Thyroid gland (tissue), 4 donors: ENCODE results near the gene MEI1. TPM values are rescaled to one million over a fixed set of nuclear protein-coding genes. Genes with fewer than 3 reads are reported as not detected.

Experiments used
- DNase-seq, 2 donors: peaks; one replicate each; pipeline ENCODE4 v3.0.0-alpha.2; 2019
- H3K27ac ChIP-seq, 3 donors: fragments of 200-600 bp; sonication (generic); 1 replicate in 2 of 3; 2 replicates in 1 of 3; pipeline ENCODE4 v1.5.1; 2016 to 2019; ENCODE audit warnings: mild to moderate bottlenecking in 1 of 3, moderate library complexity in 1 of 3
- H3K27me3 ChIP-seq: fragments of 200-600 bp; sonication (generic); one replicate; pipeline ENCODE4 v1.5.1; 2019
- H3K36me3 ChIP-seq, 2 donors: fragments of 200-600 bp; sonication (generic); one replicate each; pipeline ENCODE4 v1.5.1; 2016 to 2019
- H3K4me1 ChIP-seq, 2 donors: fragments of 200-600 bp; sonication (generic); one replicate each; pipeline ENCODE4 v1.5.1; 2017 to 2019
- H3K4me3 ChIP-seq, 3 donors: fragments of 200-600 bp; sonication (generic); replicated peaks in 1 of 3; 1 replicate in 2 of 3; 2 replicates in 1 of 3; pipeline ENCODE4 v1.5.1; 2016; ENCODE audit warnings: mild to moderate bottlenecking in 1 of 3
- H3K9me3 ChIP-seq: fragments of 200-600 bp; sonication (generic); one replicate; pipeline ENCODE4 v1.5.1; 2017
- POLR2A ChIP-seq, 2 donors: fragments of 450-650 bp; IDR thresholded peaks; one replicate each; pipeline ENCODE4 v1.6.1; 2017; ENCODE audit warnings: antibody characterized with exemption in 2 of 2, mild to moderate bottlenecking in 2 of 2, moderate library complexity in 1 of 2
- WGBS, 2 donors: methylation state at CpG; one replicate each; pipeline ENCODE4 v1.1.5; 2017; 5-methylcytosine and 5-hydroxymethylcytosine counted together
- intact Hi-C: fragments of 100-400 bp; cut with DNase I; formaldehyde crosslinking; loops from one replicate; pipeline ENCODE4 v1.15.1; 2023
- total RNA-seq, 4 donors: library from RNA; depleted of rRNA; stranded (reverse); fragments of >200 nt; gene quantifications; one replicate each; pipeline ENCODE4 v1.2.3, GENCODE V29; 2016
- TF ChIP-seq, protein P1 (sequence below), 6 experiments: fragments of 200-600 bp in 3 of 6; fragments of 450-650 bp in 3 of 6; sonication (generic) in 3 of 6; IDR thresholded peaks; one replicate each; pipeline ENCODE4 v1.5.1; 2016 to 2019; ENCODE audit warnings: antibody characterized with exemption in 6 of 6, mild to moderate bottlenecking in 2 of 6, inconsistent platforms in 1 of 6, moderate library complexity in 1 of 6

The MEI1 gene
- total RNA-seq, 4 donors from 2014 or later, result 0.25 to 5.2 (median 1.4) TPM

GRCh38 chr22:41818011-41818410 lies 118.7 kb downstream of the MEI1 start:
- Histone ChIP-seq H3K4me1 (no peaks in the 10 kb centered on the region), H3K4me3 (no peak overlapping the region), H3K27ac (no peak overlapping the region), H3K9me3 (no peaks in the 10 kb centered on the region), H3K36me3 (no peaks in the 10 kb centered on the region), H3K27me3 (no peaks in the 10 kb centered on the region)
- DNase-seq, result no peak
- intact Hi-C loops, result no loop called here
- 82 to 84% methylated on average over 5 of the region's 5 CpGs for WGBS, 2 donors
- no peak for TF ChIP-seq POLR2A (IDR thresholded peaks at IDR 0.05)
- TF ChIP-seq, protein P1, sequence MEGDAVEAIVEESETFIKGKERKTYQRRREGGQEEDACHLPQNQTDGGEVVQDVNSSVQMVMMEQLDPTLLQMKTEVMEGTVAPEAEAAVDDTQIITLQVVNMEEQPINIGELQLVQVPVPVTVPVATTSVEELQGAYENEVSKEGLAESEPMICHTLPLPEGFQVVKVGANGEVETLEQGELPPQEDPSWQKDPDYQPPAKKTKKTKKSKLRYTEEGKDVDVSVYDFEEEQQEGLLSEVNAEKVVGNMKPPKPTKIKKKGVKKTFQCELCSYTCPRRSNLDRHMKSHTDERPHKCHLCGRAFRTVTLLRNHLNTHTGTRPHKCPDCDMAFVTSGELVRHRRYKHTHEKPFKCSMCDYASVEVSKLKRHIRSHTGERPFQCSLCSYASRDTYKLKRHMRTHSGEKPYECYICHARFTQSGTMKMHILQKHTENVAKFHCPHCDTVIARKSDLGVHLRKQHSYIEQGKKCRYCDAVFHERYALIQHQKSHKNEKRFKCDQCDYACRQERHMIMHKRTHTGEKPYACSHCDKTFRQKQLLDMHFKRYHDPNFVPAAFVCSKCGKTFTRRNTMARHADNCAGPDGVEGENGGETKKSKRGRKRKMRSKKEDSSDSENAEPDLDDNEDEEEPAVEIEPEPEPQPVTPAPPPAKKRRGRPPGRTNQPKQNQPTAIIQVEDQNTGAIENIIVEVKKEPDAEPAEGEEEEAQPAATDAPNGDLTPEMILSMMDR (IDR thresholded peaks at IDR 0.05), result no peak

GRCh38 chr22:41818596-41818995 lies 119.3 kb downstream of the MEI1 start:
- DNase-seq, result no peak
- Histone ChIP-seq H3K4me3 (no peak overlapping the region), H3K4me1 (no peaks in the 10 kb centered on the region), H3K27me3 (no peaks in the 10 kb centered on the region), H3K9me3 (no peaks in the 10 kb centered on the region), H3K27ac (no peak overlapping the region), H3K36me3 (no peaks in the 10 kb centered on the region)
- intact Hi-C loops, result no loop called here
- TF ChIP-seq POLR2A (IDR thresholded peaks at IDR 0.05), result no peak
- TF ChIP-seq, protein P1 (IDR thresholded peaks at IDR 0.05), result no peak
- WGBS, 2 donors, result 92 to 94% methylated on average over 1 to 6 of the region's 6 CpGs

DNA sequence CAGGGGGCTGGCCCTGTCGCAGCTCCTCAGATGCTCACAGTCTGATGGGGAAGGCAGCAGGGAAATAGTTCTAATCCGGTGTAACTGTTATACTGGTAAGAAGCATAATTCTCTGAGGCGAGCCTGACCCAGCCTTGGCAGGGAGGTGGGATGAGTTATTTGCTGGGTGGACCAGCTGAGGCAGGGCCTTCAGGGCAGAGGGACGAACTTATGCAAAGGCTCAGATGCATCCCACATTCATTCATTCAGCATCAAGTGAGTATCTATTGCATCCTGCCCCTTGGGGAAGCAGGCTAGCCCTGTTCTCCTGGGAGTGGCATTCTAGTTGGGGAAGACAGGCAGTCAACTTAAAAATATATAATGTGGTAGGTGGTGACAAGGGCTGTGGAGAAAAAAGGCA lies 120.0 kb downstream of the MEI1 start:
- no peak for TF ChIP-seq POLR2A (IDR thresholded peaks at IDR 0.05)
- TF ChIP-seq, protein P1 (IDR thresholded peaks at IDR 0.05), result no peak
- H3K27ac ChIP-seq, result no peak overlapping the region
- no peaks in the 10 kb centered on the region for H3K27me3 ChIP-seq
- intact Hi-C loops, result no loop called here
- DNase-seq, result no peak
- H3K36me3 ChIP-seq, result no peaks in the 10 kb centered on the region
- H3K4me3 ChIP-seq, result no peak overlapping the region
- WGBS, 2 donors, result 96 to 98% methylated on average over 4 of the region's 4 CpGs
- H3K4me1 ChIP-seq, result no peaks in the 10 kb centered on the region
- no peaks in the 10 kb centered on the region for H3K9me3 ChIP-seq

- H3K4me3 ChIP-seq, result no peak overlapping the region
- H3K27ac ChIP-seq, result no peak overlapping the region
- no peaks in the 10 kb centered on the region for H3K4me1 ChIP-seq
- WGBS, 2 donors, result 85 to 86% methylated on average over 5 of the region's 5 CpGs
- H3K36me3 ChIP-seq, result no peaks in the 10 kb centered on the region
- H3K9me3 ChIP-seq, result no peaks in the 10 kb centered on the region
- no peaks in the 10 kb centered on the region for H3K27me3 ChIP-seq
- intact Hi-C loops, result loop anchor here (5.0 kb wide), 1 partner anchor 122 kb away; no protein-coding TSS in a partner anchor
- no peak for DNase-seq
- TF ChIP-seq, protein P1 (IDR thresholded peaks at IDR 0.05), result no peak
- no peak for TF ChIP-seq POLR2A (IDR thresholded peaks at IDR 0.05)
Observed at GRCh38 chr22:41820447-41820846, 121.1 kb downstream of the MEI1 start.

- DNase-seq, result no peak
- Histone ChIP-seq H3K36me3 (no peaks in the 10 kb centered on the region), H3K27me3 (no peaks in the 10 kb centered on the region), H3K27ac (no peak overlapping the region), H3K4me1 (peaks cover 0 to 5% of the 10 kb centered on the region in 2 donors), H3K4me3 (no peak overlapping the region), H3K9me3 (no peaks in the 10 kb centered on the region)
- TF ChIP-seq, protein P1 (IDR thresholded peaks at IDR 0.05), result no peak
- TF ChIP-seq POLR2A (IDR thresholded peaks at IDR 0.05), result no peak
- intact Hi-C loops, result loop anchor here (5.0 kb wide), 1 partner anchor 121 kb away; no protein-coding TSS in a partner anchor
- 87 to 91% methylated on average over 12 of the region's 12 CpGs for WGBS, 2 donors
Observed at GRCh38 chr22:41821471-41822316, 122.4 kb downstream of the MEI1 start.
